NT2/D1 (cell line): ENCODE measurements around the gene GPR55.

Source experiments
- DNase-seq: peaks from one replicate; pipeline ENCODE4 v3.0.0-alpha.2; 2011; ENCODE audit warnings: low read depth, low spot score
- H3K27me3 ChIP-seq: 2 replicates; pipeline ENCODE4 v1.6.0; 2011; ENCODE audit warnings: mild to moderate bottlenecking; ENCODE audit not compliant: insufficient read length, insufficient read depth
- H3K36me3 ChIP-seq: 2 replicates; pipeline ENCODE4 v1.6.1; 2011; ENCODE audit warnings: mild to moderate bottlenecking, low read length, mixed read lengths; ENCODE audit not compliant: insufficient read depth, insufficient read length
- H3K4me1 ChIP-seq: 2 replicates; pipeline ENCODE4 v1.5.1; 2011; ENCODE audit not compliant: insufficient read depth, insufficient read length
- H3K4me3 ChIP-seq: 2 replicates; pipeline ENCODE4 v1.5.1; 2011; ENCODE audit warnings: low read depth; ENCODE audit not compliant: insufficient read length
- H3K9ac ChIP-seq: 2 replicates; pipeline ENCODE4 v1.6.0; 2011; ENCODE audit warnings: low read depth; ENCODE audit not compliant: insufficient read length
- H3K9me3 ChIP-seq: 2 replicates; pipeline ENCODE4 v1.5.1; 2011; ENCODE audit warnings: mild to moderate bottlenecking, low read length; ENCODE audit not compliant: insufficient read depth
- SUZ12 ChIP-seq: IDR thresholded peaks from 2 replicates; pipeline ENCODE4 v1.6.1; 2011; ENCODE audit not compliant: insufficient read length, insufficient read depth; ENCODE audit errors: extremely low read depth
- YY1 ChIP-seq: IDR thresholded peaks from 2 replicates; pipeline ENCODE4 v1.6.1; 2011; ENCODE audit not compliant: insufficient read length, insufficient read depth
- ZNF274 ChIP-seq: IDR thresholded peaks from 2 replicates; pipeline ENCODE4 v1.6.1; 2011; ENCODE audit warnings: mild to moderate bottlenecking, low read depth, low read length

Gene GPR55

GRCh38 chr2:230863442-230864121 is 61.5 kb downstream of the GPR55 start:
- peaks cover 14% of the 10 kb centered on the region for H3K27me3 ChIP-seq
- no peak overlapping the region for H3K9ac ChIP-seq
- H3K4me3 ChIP-seq: no peak overlapping the region

GRCh38 chr2:230863031-230863430 is 62.0 kb downstream of the GPR55 start:
- Histone ChIP-seq H3K4me3 (no peak overlapping the region), H3K9ac (no peak overlapping the region), H3K9me3 (peaks cover 5% of the 10 kb centered on the region; the same call in 1 of the 2 replicates), H3K4me1 (peaks cover 11% of the 10 kb centered on the region), H3K36me3 (peaks cover 3% of the 10 kb centered on the region), H3K27me3 (peaks cover 14% of the 10 kb centered on the region)
- no peak for DNase-seq
- no peak for TF ChIP-seq ZNF274
- TF ChIP-seq SUZ12: no peak
- TF ChIP-seq YY1: no peak

More at GRCh38 chr2:230863442-230864121, 61.5 kb downstream of the GPR55 start:
- peaks cover 14% of the 10 kb centered on the region for H3K4me1 ChIP-seq
- TF ChIP-seq SUZ12 (no peak), YY1 (no peak), ZNF274 (no peak)
- peaks cover 4% of the 10 kb centered on the region; the same call in 1 of the 2 replicates for H3K9me3 ChIP-seq
- no peak for DNase-seq
- H3K36me3 ChIP-seq: peaks cover 3% of the 10 kb centered on the region

GRCh38 chr2:230862292-230862691 is 62.8 kb downstream of the GPR55 start:
- TF ChIP-seq YY1: no peak
- no peak for TF ChIP-seq ZNF274
- no peak for TF ChIP-seq SUZ12
- Histone ChIP-seq H3K36me3 (peaks cover 3% of the 10 kb centered on the region), H3K9me3 (peaks cover 5% of the 10 kb centered on the region; the same call in 1 of the 2 replicates), H3K4me1 (peaks cover 10% of the 10 kb centered on the region), H3K27me3 (peaks cover 14% of the 10 kb centered on the region), H3K4me3 (no peak overlapping the region), H3K9ac (no peak overlapping the region)
- DNase-seq: no peak

- no peak for DNase-seq
- peaks cover 3% of the 10 kb centered on the region for H3K36me3 ChIP-seq
- H3K27me3 ChIP-seq: peaks cover 14% of the 10 kb centered on the region
- peaks cover 5% of the 10 kb centered on the region; the same call in 1 of the 2 replicates for H3K9me3 ChIP-seq
- no peak overlapping the region for H3K4me3 ChIP-seq
- TF ChIP-seq SUZ12 (no peak), ZNF274 (no peak), YY1 (no peak)
- no peak overlapping the region for H3K9ac ChIP-seq
- H3K4me1 ChIP-seq: peaks cover 4% of the 10 kb centered on the region
Measured at GRCh38 chr2:230861552-230862255, 63.3 kb downstream of the GPR55 start.
